Choroid plexus epithelial cell (primary cell): ENCODE results near the gene ATF2.

ENCODE experiments used
- DNase-seq: peaks from one replicate; pipeline ENCODE4 v3.0.0-alpha.2; 2010; ENCODE audit warnings: low read depth
- H3K4me3 ChIP-seq: 2 replicates; pipeline ENCODE4 v1.5.1; 2011; ENCODE audit warnings: low read depth, mild to moderate bottlenecking, control low read depth, low read length, moderate library complexity
- CTCF ChIP-seq: conservative IDR thresholded peaks from 2 replicates; pipeline ENCODE4 v1.5.1; 2011; ENCODE audit warnings: low read depth, mild to moderate bottlenecking, control low read depth, inconsistent platforms, low read length, moderate library complexity

ATF2 gene

DNA sequence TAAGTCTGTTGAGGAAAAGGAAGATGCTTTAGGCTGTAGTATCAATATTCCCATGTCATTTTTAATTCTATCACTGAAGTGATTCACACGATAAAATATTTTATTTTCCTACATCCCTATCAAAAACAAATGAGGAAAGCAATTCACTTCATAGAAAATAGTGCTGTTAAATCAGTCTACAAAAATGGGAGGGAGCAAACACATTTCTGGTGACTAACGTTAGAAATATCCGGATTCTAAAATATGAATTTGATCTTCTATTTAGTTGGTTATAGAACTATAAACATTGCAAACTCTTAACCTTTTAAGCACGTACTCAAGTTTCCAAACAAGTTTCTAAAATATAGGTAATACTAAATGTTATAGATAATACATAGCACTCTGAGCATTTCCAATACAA is 20.8 kb downstream of the ATF2 start:
- no peak for TF ChIP-seq CTCF
- no peak overlapping the region for H3K4me3 ChIP-seq
- DNase-seq, result peak; percentile 44

DNA sequence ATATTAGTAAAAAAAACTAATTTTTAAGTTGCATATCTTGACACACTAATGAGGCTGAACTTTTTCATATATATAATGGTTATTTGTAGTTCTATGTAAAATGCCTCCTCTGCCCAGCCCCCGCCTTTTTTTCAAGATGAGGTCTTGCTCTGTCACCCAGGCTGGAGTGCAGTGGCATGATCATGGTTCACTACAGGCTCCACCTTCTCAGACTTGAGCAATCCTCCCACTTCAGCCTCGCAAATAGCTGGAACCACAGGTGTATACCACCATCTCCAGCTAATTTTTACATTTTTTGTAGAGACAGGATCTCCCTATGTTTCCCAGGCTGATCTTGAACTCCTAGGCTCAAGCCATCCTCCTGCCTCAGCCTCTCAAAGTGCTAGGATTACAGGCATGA is 24.3 kb downstream of the ATF2 start:
- no peak overlapping the region for H3K4me3 ChIP-seq
- no peak for TF ChIP-seq CTCF
- DNase-seq, result no peak

GRCh38 chr2:175143191-175143590 is 24.8 kb downstream of the ATF2 start:
- no peak for TF ChIP-seq CTCF
- no peak overlapping the region for H3K4me3 ChIP-seq
- DNase-seq, result no peak

GRCh38 chr2:175140332-175140731 is 27.7 kb downstream of the ATF2 start:
- DNase-seq, result no peak
- H3K4me3 ChIP-seq, result no peak overlapping the region
- no peak for TF ChIP-seq CTCF

DNA sequence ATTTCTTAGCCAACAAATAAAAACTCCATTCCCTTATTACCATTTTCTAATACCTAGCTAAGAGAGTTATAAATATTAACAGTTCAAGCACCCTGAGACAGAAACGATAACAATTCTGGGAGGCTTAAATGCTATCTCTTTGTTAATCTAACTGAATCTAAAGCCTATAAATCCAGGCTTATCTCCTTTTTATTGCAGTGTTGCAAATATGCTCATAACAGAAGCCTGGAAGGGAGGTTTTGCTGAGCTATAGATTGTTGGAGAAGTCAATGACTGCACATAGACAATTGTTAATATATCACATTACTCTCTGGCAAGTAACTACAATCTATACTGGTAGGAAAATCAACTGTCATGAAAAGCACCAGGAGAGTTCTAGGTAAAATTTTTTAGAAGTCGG is 30.2 kb downstream of the ATF2 start:
- TF ChIP-seq CTCF, result no peak
- no peak overlapping the region for H3K4me3 ChIP-seq
- no peak for DNase-seq

- DNase-seq, result no peak
- H3K4me3 ChIP-seq, result no peak overlapping the region
- no peak for TF ChIP-seq CTCF
Observed at GRCh38 chr2:175136334-175137215, 31.4 kb downstream of the ATF2 start.

DNA sequence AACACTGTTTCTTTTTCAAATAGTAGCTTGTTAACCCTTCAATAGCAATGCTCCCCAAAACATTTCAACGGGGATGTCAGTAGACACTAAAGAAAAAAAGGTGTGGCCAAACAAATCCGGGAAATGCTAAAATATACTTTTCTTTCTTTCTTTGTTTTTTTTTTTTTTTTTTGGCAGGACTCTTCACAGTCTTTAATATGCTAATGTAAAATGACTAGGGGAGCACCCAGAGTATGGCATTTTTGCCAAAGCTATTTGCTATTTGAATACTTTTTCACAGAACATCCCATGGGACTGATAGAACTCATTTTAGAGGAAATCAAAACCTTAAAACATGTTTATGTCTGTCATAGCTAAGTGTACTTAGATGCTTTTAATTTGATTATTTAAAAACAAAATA is 32.1 kb downstream of the ATF2 start:
- no peak overlapping the region for H3K4me3 ChIP-seq
- no peak for DNase-seq
- TF ChIP-seq CTCF, result no peak
